ENCODE measurements around the gene LONP1. TPM values are rescaled to one million over a fixed set of nuclear protein-coding genes. Genes with fewer than 3 reads are reported as not detected.

The LONP1 gene
- total RNA-seq, 1 donor from 2014 or later: 90.3 TPM

GRCh38 chr19:5642204-5642603 is 77.7 kb downstream of the LONP1 start:
- Mint-ChIP-seq H3K27ac (ENCODE audit: unreplicated experiment) (peak overlapping the region; percentile 18), H3K4me1 (ENCODE audit: unreplicated experiment) (no peaks in the 10 kb centered on the region), H3K36me3 (ENCODE audit: unreplicated experiment) (peaks cover 34% of the 10 kb centered on the region), H3K4me3 (ENCODE audit: unreplicated experiment) (no peak overlapping the region), H3K9me3 (ENCODE audit: unreplicated experiment) (no peaks in the 10 kb centered on the region), H3K27me3 (ENCODE audit: unreplicated experiment) (no peaks in the 10 kb centered on the region)
- no peak for DNase-seq (ENCODE audit: extremely low spot score, unreplicated experiment)
- TF ChIP-seq CTCF (IDR thresholded peaks at IDR 0.05): no peak

Other genes with a start within 250 kb of the LONP1 start
- 13.5 and 16.4 TPM in 2 replicates for gene TINCR, start 152.2 kb downstream of the LONP1 start, total RNA-seq
- 79.9 and 91.9 TPM in 2 replicates for gene SAFB2, start 97.4 kb downstream of the LONP1 start, total RNA-seq
- gene SAFB, start 97.1 kb downstream of the LONP1 start, total RNA-seq: 88.2 and 97.1 TPM in 2 replicates
- 59.1 and 60.7 TPM in 2 replicates for gene MICOS13, start 39.6 kb downstream of the LONP1 start, total RNA-seq
- 9.7 and 10.7 TPM in 2 replicates for gene HSD11B1L, start 39.1 kb downstream of the LONP1 start, total RNA-seq
- gene RPL36, start 29.9 kb downstream of the LONP1 start, total RNA-seq: 716 and 728 TPM in 2 replicates
- not detected in 2 replicates for gene CATSPERD, start 491 bp upstream of the LONP1 start, total RNA-seq
- gene PRR22, start 64.6 kb upstream of the LONP1 start, total RNA-seq: 2.0 and 3.1 TPM in 2 replicates
- gene DUS3L, start 71.0 kb upstream of the LONP1 start, total RNA-seq: 29.0 and 30.9 TPM in 2 replicates
- gene NRTN, start 84.9 kb upstream of the LONP1 start, total RNA-seq: 0.40 TPM in 1 of 2 replicates, not detected in the other
- not detected in 2 replicates for gene FUT6, start 119.6 kb upstream of the LONP1 start, total RNA-seq
- not detected in 2 replicates for gene FUT3, start 131.3 kb upstream of the LONP1 start, total RNA-seq
- gene FUT5, start 150.4 kb upstream of the LONP1 start, total RNA-seq: not detected in 2 replicates
- 253 and 259 TPM in 2 replicates for gene NDUFA11, start 183.6 kb upstream of the LONP1 start, total RNA-seq
- 10.0 and 10.7 TPM in 2 replicates for gene VMAC, start 184.7 kb upstream of the LONP1 start, total RNA-seq
- 14.4 and 15.6 TPM in 2 replicates for gene CAPS, start 194.1 kb upstream of the LONP1 start, total RNA-seq

All from osteocyte (in vitro differentiated cells).